Measurements from ENCODE around the gene POLR2L.

The POLR2L gene

DNA sequence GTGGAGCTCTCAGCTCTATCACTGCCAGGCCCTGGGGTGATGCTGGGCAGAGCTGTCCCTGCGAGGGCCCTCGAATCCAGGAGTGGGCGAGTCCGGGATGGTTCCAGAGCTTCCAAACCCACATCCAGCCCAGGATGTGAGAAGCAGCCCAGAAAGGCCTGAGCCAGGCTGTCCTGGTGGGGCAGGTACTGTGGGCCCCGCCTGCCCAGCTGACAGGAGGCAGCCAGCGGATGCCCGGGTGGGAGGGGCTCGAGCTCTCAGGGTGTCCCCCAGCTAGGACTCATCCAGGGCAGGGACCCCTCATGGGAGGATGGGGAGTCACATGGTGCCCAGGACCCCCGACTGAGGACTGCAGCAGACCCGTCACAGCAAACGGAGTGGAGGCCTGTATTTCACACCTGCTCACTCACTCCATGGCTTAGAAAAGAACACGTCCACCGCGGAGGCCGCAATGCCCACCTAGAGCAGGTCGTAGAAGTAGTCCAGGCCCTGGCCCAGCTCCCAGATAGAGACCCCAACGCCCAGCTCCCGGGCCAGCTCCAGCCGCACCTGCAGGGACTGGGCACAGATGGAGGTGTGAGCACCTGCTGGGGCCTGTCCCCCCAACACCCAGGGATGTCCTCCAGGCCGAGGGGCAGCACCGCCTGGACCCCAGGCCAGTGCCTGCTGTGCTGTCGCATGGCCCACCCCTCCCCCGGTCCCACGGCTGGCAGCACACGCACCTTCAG is 27.2 kb upstream of the POLR2L start:
- DNase-seq (ENCODE audit: low spot score), result no peak

DNA sequence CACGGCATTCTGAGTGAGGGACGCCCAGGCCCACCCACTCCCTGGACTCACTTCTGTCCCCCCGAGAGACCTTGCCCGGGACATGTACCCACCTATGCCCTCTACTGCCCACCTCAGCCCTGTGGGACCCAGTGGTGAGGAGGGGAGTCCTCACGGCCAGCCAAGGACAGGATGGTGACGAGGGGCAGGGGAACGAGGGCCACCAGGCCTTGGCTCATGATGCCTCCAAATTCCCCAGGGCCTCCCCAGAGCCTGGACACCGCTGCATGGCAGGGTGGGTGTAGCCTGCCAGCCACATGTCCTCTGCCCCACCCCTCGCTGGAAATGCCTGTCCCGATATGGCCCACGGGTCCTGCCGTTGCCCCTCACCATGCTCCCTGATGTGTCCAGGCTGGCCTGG is 26.5 kb upstream of the POLR2L start:
- no peak for DNase-seq (ENCODE audit: low spot score)

DNA sequence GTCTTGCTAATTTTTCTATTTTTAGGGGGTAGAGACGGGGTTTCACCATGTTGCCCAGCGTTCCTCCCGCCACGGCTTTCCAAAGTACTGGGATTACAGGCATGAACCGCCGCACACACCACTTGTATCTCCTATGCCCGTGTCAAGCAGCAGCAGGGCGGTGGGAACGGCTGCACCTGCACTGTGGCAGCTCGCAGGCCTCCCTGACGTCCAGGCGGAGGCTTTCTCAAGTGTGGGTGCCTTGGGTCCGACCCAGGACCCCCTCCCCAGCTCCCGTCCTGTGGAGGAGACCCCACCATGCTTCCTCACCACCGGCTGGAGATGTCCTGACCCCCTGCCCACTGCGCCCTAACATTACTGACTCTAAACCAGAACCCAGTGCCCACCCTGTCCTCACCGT is 26.1 kb upstream of the POLR2L start:
- DNase-seq (ENCODE audit: low spot score), result no peak

DNA sequence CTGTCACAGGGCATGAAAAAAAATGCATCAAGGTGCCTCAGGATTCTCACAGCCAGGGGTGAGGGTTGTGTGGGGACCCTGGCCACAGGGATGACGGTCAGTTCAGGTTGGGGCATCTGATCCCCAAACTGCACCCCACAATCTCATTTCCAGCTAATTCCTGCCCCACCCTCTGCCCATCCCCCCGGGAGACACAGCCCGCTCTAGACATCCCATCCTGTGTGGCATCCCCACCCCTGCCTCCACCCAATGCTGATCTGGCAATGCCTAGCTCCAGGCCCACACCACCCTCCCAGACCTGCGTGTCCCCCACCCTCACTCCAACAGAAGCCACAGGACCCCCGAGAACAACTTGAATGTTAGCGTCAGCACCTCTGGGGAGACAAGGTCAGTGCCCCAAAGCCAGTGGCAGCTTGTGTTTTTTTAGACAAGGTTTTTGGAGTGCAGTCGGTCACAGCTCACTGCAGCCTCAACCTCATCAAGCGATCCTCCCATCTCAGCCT is 25.6 kb upstream of the POLR2L start:
- no peak for DNase-seq (ENCODE audit: low spot score)

DNA sequence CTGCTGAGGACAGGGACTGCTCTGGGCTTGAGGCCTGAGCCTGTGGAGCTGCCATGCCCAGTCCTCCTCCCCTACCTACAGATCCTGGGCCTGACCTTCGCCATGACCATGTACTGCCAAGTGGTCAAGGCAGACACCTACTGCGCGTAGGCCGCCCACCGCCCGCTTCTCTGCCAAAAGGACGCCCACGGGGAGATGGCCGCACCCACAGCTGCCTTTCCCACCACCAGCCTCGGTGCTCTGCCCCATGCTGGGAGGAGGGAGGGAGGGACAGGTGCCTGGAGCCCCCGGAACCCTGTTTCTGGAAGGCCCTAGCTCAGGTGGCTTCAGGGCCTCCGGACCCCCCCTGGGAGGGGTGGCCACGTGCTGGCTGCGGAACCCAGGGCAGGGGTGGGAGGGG is 24.2 kb upstream of the POLR2L start:
- no peak for DNase-seq (ENCODE audit: low spot score)

DNA sequence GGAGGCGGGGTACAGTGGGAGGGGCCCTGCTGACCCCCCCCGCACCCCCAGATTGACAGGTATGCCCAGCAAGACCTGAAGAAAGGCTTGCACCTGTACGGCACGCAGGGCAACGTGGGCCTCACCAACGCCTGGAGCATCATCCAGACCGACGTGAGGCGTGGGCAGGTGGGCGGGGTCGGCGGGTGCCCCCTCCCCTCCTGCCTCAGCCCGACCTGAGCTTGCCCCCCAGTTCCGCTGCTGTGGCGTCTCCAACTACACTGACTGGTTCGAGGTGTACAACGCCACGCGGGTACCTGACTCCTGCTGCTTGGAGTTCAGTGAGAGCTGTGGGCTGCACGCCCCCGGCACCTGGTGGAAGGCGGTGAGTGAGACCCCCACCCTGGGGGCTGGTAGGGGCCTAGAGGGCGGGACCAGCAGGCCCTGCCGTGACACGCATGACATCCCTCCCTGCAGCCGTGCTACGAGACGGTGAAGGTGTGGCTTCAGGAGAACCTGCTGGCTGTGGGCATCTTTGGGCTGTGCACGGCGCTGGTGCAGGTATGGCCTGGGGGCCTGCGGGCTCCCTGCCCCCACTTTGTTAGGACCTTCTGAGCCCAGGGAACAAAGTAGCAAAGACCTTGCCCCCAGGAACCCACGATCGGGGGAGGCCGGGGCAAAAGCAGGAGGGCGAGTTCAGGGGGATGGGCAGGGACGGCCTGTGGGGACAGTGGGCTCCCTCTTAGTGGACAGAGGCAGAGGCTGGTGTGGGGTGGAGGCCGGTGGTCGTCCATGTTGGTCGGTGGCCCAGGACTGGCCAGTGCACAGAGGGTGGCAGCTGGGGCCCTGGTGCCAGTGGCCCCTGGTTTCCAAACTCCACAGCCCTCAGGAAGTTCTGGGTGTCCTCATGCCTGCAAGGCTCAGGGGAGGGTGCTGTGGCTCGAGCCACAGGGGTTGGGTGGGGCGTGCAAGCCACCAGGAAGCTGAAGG is 23.4 kb upstream of the POLR2L start:
- DNase-seq (ENCODE audit: low spot score), result no peak

GRCh38 chr11:864898-865297 is 22.6 kb upstream of the POLR2L start:
- no peak for DNase-seq (ENCODE audit: low spot score)

DNA sequence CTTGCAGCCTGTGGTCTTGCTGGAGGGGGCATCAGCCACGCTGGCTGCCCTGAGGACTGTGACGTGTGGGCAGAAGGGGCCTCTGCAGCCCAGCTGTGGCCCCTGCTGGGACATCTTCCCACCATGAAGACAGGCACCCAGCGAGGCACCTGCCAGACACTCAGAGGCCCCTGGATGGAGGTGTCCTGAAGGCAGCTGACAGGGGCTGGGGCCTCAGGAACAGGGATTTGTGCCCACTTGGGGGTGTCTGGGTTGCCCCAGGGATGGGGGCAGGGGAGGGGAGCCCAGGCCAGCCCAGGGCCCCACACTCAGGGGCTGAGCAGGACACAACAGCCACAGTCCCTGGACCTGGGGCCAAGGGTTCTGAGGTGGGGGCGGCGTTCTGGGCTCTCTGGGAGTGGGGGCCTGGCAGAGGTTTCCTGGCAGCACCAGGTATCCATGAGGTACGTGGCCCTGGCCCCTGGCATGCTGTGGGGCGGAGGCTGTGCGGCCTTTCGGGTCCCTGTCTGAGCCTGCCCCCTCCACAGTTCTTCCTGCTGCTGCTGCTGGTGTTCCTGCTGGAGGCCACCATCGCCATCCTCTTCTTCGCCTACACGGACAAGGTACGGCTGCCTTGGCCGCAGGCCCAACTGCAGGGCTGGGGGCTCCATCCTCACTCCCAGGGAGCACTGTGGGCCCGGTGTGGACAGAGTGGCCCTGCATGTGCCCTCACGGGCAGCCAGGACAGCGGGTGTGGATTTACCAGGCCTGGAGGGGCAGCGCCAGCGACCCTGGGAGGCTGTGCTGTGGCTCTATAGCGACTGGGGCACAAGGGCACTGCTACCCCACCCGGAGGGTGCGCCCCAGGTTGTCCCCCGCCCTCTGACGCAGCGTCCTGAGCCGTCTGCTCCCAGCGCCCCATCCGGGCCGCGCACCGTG is 21.8 kb upstream of the POLR2L start:
- no peak for DNase-seq (ENCODE audit: low spot score)

DNA sequence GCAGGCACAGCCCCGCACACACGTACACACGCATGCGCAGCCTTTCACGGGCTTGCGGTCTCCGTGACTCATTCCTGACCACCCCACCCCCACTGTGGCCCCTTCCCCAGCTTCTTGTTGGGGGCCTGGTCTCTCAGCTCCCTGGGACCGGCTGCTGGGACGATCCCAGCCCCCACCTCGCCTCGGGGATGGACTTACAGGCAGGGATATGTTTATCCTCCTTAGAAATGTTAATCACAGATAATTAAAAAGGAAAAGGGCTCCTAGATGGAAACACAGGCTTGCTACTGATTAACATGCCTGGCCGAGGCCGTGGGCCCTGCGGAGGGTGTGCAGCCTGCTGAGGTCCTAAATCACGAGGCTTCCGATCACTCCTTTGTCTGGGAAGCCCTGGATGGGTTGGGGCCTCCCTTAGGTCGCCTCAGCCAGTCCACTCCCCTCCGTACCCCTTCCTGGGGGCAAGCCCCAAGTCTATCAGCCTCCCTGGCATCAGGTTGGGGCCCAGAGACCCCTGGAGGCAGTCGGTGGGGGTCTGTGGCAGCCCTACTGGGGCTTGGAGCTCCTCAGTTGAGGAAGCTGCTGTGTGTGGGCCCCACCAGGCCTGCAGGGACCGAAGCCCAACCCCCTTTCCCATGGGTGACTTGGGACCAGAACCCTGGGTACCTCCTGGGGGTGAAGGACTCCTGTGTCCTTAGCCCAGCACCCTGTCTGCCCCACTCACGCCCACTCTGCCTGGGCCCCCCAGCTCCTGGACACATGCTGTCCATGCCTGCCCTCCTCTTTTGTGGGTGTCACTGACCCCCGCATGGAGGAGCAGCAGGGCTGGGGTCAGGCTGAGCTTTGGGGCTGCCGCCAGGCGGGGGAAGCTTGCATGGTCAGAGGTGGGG is 20.9 kb upstream of the POLR2L start:
- DNase-seq (ENCODE audit: low spot score), result no peak

DNA sequence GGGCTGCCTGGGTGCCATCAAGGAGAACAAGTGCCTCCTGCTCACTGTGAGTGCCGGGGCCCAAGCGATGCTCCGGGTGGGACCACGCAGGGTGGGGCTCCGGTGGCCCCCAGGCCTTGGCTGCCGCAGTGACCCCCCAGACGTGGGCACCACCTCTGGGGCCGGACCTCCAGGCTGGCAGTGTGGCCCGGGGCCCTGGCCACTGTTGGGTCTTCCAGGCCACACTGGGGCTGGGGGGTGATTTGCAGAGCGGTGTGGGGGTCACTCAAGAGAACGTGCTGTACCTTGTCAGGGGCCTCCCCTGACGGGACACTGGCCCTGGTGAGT is 20.3 kb upstream of the POLR2L start:
- DNase-seq (ENCODE audit: low spot score), result no peak

GRCh38 chr11:862081-862661 is 19.8 kb upstream of the POLR2L start:
- peak; percentile 82 for DNase-seq (ENCODE audit: low spot score)

DNA sequence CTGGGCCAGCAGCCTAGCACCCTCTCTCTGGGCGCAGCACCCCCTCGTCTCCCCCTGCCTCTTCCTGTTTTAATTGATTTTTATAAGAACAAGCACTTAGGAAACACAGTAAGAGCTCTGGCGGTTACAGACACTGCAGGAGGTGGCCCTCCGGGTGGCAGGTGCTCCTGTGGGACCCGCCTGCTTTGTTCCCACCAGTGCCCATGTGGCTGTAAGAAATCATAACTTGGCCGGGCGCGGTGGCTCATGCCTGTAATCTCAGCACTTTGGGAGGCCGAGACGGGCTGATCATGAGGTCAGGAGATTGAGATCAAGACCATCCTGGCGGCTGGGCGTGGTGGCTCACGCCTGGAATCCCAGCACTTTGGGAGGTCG is 18.8 kb upstream of the POLR2L start:
- DNase-seq (ENCODE audit: low spot score), result no peak

DNA sequence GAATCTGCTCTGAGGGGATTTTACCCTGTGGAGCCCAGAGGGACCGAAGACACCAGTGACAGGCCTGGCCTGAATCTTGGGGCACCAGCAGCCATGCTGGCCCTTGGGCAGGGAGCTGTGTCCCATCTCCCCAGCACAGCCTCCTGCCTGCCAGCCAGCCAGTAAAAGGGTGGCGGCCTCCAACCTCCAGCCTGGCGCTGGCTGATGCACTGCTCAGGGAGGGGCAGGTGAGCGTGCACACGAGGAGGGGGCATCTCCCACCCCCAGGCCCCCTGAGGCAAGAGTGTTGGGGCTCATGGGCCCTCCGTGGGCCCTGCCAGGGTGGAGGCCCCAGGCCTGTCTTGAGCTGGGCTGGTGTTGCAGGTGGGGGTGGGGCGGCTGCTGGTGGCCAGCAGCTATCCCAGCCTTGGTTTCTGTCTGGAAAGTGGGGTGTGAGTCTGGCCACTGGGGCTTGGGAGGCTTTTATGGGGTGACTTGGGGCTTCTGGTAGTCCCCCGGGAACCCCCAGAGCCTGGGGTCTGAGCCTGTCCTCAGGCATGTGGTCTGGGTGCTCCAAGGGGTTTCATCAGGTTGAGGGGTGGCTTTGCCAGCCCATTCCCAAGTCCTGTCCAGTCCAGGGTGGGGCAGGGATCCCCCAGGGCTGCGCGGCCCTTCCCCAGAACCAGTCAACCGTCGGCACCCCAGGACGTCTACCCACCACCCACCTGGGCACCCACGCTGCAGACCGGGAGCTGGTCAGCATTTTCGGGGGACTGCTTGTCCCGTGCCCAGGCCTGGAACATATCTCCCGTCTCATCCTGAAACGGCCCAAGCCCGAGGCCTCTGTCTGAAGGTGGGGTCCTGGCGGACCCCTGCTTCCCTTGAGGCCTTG is 18.1 kb upstream of the POLR2L start:
- no peak for DNase-seq (ENCODE audit: low spot score)

DNA sequence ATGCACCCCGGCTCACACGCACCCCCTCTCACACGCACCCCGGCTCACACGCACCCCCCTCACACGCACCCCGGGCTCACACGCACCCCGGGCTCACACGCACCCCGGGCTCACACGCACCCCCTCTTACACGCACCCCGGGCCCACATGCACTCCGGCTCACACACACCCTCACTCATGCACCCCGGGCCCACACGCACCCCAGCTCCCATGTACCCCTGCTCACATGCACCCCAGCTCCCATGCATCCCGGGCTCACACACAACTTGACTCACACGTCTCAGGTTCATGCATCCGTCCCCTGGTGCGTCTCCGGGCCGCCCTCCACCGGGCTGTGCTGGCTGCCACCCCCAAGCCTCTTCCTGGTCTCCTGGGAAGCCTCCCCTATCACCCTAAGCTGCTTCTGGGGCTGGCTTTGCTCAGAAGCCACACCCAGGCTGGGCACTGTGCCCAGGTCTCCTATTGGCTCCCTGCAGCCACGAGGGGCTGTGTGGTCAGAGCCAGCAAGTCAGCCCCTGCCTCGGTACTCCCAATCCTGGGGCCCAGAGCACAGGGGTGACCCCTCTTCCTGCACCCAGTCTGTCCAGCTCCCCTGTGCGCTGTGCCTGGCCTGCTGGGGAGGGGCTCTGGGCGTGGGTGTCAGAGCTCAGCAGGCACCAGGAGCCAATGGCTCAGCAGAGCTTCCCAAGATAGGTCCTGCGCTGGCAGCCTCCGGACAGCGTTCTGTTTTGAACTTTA is 17.2 kb upstream of the POLR2L start:
- DNase-seq (ENCODE audit: low spot score), result peak; percentile 67

GRCh38 chr11:858762-859339 is 16.5 kb upstream of the POLR2L start:
- DNase-seq (ENCODE audit: low spot score), result no peak

DNA sequence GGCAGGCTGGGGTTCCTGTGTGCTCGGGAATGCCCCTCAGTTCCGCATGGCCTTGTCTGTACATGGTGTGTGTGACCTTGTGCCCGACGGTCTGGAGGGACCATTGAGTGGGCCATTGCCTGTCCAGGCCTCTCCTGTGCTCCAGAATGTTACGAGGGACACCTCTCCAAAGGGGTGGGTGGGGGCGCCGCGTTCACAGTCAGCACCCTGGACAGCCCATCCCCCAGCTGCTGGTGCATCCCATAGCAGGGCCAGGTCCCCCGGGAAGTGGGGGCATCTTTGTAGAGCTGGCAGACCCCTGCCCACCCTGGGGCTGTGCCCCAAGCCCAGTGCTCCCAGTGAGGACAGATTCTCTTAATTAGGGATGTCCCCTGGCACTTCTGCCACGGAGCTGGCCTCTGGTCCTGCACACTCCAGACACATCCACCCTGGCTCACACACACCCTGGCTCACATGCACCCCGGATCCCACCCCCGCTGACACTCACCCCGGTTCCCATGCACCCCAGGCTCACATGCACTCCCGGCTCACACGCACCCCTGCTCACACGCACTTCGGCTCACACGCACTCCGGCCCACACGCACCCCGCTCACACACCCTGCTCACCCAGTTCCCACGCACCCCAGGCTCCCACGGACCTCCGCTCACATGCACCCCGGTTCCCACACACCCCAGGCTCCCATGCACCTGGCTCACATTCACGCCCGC is 15.9 kb upstream of the POLR2L start:
- no peak for DNase-seq (ENCODE audit: low spot score)

DNA sequence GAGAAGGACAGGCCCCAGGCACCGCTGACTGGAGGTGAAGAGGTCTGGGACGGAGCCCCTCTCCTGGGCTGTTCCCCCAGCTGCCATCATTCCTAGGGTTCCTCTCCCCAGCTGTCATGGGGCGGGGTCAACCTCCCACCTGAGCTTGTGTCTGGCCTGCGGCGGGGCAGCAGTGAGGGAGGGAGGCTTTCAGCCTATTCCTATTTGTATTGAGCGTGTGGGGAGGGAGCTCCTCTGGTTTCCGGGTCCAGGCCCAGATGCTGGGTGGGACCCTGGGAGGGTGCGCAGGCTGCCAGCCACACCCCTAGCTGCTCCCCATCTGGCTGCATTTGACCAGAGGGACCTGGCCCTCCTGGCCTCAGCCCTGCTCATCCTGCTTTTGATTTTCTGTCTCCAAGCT is 14.1 kb upstream of the POLR2L start:
- DNase-seq (ENCODE audit: low spot score), result no peak

DNA sequence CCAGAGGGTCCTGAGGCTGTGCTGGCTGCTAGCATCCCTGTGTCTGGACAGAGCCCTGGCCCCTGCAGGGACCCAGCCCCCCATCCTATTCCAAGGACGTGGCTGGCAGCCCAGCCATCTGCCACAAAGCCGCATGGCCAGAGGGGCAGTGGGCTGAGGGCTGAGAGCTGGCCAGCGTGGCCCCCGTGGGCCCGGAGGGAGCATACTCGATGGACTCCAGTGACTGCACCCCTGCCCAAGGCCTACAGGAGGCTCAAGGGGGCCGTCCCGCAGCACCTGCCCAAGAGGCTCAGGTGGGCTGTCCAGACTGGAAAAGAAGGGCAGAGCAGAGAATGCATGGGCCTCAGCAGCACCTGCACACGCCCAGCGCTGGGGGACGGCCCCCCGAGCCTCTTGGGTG is 13.5 kb upstream of the POLR2L start:
- DNase-seq (ENCODE audit: low spot score), result no peak

Measured in SK-N-DZ (cell line).